KMS-11 (cell line): Measurements from ENCODE around the gene CAPN14.
"Not testable (repeated sequence)": the region's sequence is repeated elsewhere in the genome, so short reads cannot be mapped to it uniquely, and the experiment has no call there.

ENCODE experiments used
- H2AFZ ChIP-seq: fragments of 200-600 bp; sonication (generic); 2 replicates; pipeline ENCODE4 v1.6.1; 2016; ENCODE audit warnings: antibody characterized with exemption, mixed run types, low read depth
- H3K27ac ChIP-seq: fragments of 200-600 bp; sonication (generic); 2 replicates; pipeline ENCODE4 v1.6.1; 2016; ENCODE audit warnings: mild to moderate bottlenecking, mixed run types
- H3K27me3 ChIP-seq: fragments of 200-600 bp; sonication (generic); 2 replicates; pipeline ENCODE4 v1.6.1; 2017; ENCODE audit warnings: mild to moderate bottlenecking, low read depth, mixed run types, moderate library complexity; ENCODE audit not compliant: insufficient read depth
- H3K36me3 ChIP-seq: fragments of 200-600 bp; sonication (generic); 2 replicates; pipeline ENCODE4 v1.6.1; 2017; ENCODE audit warnings: mild to moderate bottlenecking, mixed run types; ENCODE audit not compliant: insufficient read depth
- H3K4me1 ChIP-seq: fragments of 200-600 bp; sonication (generic); 2 replicates; pipeline ENCODE4 v1.6.1; 2016; ENCODE audit warnings: mild to moderate bottlenecking, low read depth, mixed run types; ENCODE audit not compliant: poor library complexity, severe bottlenecking
- H3K4me2 ChIP-seq: fragments of 200-600 bp; sonication (generic); 2 replicates; pipeline ENCODE4 v1.7.0; 2016; ENCODE audit warnings: mild to moderate bottlenecking, mixed run types
- H3K4me3 ChIP-seq: fragments of 200-600 bp; sonication (generic); IDR thresholded peaks from 2 replicates; pipeline ENCODE4 v1.6.1; 2017; ENCODE audit warnings: low read depth, low read length, mixed read lengths; ENCODE audit not compliant: insufficient read depth
- H3K79me2 ChIP-seq: fragments of 200-600 bp; sonication (generic); 2 replicates; pipeline ENCODE4 v1.6.1; 2016; ENCODE audit warnings: low read depth, mixed run types; ENCODE audit not compliant: insufficient read depth
- H3K9ac ChIP-seq: fragments of 200-600 bp; sonication (generic); 2 replicates; pipeline ENCODE4 v1.6.1; 2016; ENCODE audit warnings: mild to moderate bottlenecking, mixed run types
- H4K20me1 ChIP-seq: fragments of 200-600 bp; sonication (generic); 2 replicates; pipeline ENCODE4 v1.6.1; 2016; ENCODE audit warnings: mild to moderate bottlenecking, mixed run types; ENCODE audit not compliant: insufficient read depth
- CTCF ChIP-seq: fragments of 200-600 bp; sonication (generic); conservative IDR thresholded peaks from 2 replicates; pipeline ENCODE4 v1.6.1; 2017; ENCODE audit warnings: low read depth, mild to moderate bottlenecking, antibody characterized with exemption, low read length, moderate library complexity, mixed read lengths

The CAPN14 gene

GRCh38 chr2:31191931-31192330 lies 25.4 kb downstream of the CAPN14 start:
- no peak overlapping the region for H3K4me2 ChIP-seq
- no peak for TF ChIP-seq CTCF
- no peaks in the 10 kb centered on the region for H3K36me3 ChIP-seq
- H3K4me1 ChIP-seq, result no peaks in the 10 kb centered on the region
- H3K4me3 ChIP-seq, result no peak overlapping the region
- no peaks in the 10 kb centered on the region for H3K79me2 ChIP-seq
- H3K27me3 ChIP-seq, result no peaks in the 10 kb centered on the region
- no peak overlapping the region for H3K9ac ChIP-seq
- no peaks in the 10 kb centered on the region for H4K20me1 ChIP-seq
- no peak overlapping the region for H2AFZ ChIP-seq
- H3K27ac ChIP-seq, result no peak overlapping the region

- no peaks in the 10 kb centered on the region for H3K4me1 ChIP-seq
- H3K9ac ChIP-seq, result no peak overlapping the region
- H4K20me1 ChIP-seq, result no peaks in the 10 kb centered on the region
- H3K4me2 ChIP-seq, result no peak overlapping the region
- no peaks in the 10 kb centered on the region for H3K36me3 ChIP-seq
- H2AFZ ChIP-seq, result no peak overlapping the region
- no peak for TF ChIP-seq CTCF
- no peak overlapping the region for H3K4me3 ChIP-seq
- no peaks in the 10 kb centered on the region for H3K27me3 ChIP-seq
- no peaks in the 10 kb centered on the region for H3K79me2 ChIP-seq
- no peak overlapping the region for H3K27ac ChIP-seq
Observed at GRCh38 chr2:31190188-31190587, 27.1 kb downstream of the CAPN14 start.

- Histone ChIP-seq H3K36me3 (no peaks in the 10 kb centered on the region), H2AFZ (no peak overlapping the region), H3K27ac (no peak overlapping the region), H3K4me1 (no peaks in the 10 kb centered on the region), H3K79me2 (no peaks in the 10 kb centered on the region), H4K20me1 (no peaks in the 10 kb centered on the region), H3K9ac (no peak overlapping the region), H3K27me3 (no peaks in the 10 kb centered on the region), H3K4me3 (no peak overlapping the region), H3K4me2 (no peak overlapping the region)
- TF ChIP-seq CTCF, result no peak
Observed at GRCh38 chr2:31189141-31189540, 28.2 kb downstream of the CAPN14 start.

GRCh38 chr2:31188131-31188530 lies 29.2 kb downstream of the CAPN14 start:
- Histone ChIP-seq H3K27ac (no peak overlapping the region), H3K4me3 (no peak overlapping the region), H2AFZ (no peak overlapping the region), H3K27me3 (no peaks in the 10 kb centered on the region), H3K4me1 (no peaks in the 10 kb centered on the region), H4K20me1 (no peaks in the 10 kb centered on the region), H3K9ac (no peak overlapping the region), H3K4me2 (no peak overlapping the region), H3K79me2 (no peaks in the 10 kb centered on the region), H3K36me3 (no peaks in the 10 kb centered on the region)
- TF ChIP-seq CTCF, result no peak

GRCh38 chr2:31187166-31187565 lies 30.1 kb downstream of the CAPN14 start:
- TF ChIP-seq CTCF, result no peak
- Histone ChIP-seq H3K79me2 (no peaks in the 10 kb centered on the region), H3K4me1 (no peaks in the 10 kb centered on the region), H3K27me3 (no peaks in the 10 kb centered on the region), H2AFZ (no peak overlapping the region), H4K20me1 (no peaks in the 10 kb centered on the region), H3K4me2 (no peak overlapping the region), H3K4me3 (no peak overlapping the region), H3K27ac (no peak overlapping the region), H3K9ac (no peak overlapping the region), H3K36me3 (no peaks in the 10 kb centered on the region)

- not testable (repeated sequence) for H3K4me2 ChIP-seq, H3K79me2 ChIP-seq, H3K36me3 ChIP-seq, H3K27ac ChIP-seq, H2AFZ ChIP-seq, H4K20me1 ChIP-seq, H3K27me3 ChIP-seq, H3K4me3 ChIP-seq, H3K9ac ChIP-seq, H3K4me1 ChIP-seq
Observed at GRCh38 chr2:31183973-31184372, 33.3 kb downstream of the CAPN14 start.
